Ishikawa (cell line): Measurements from ENCODE around the gene EIF3L.

Experiments
- CEBPB ChIP-seq: IDR thresholded peaks from 2 replicates; pipeline ENCODE4 v1.6.1; 2012
- EP300 ChIP-seq: IDR thresholded peaks from 2 replicates; pipeline ENCODE4 v1.6.1; 2012; ENCODE audit warnings: borderline replicate concordance
- FOXM1 ChIP-seq: IDR thresholded peaks from 2 replicates; pipeline ENCODE4 v1.6.1; 2012; ENCODE audit warnings: low read depth, borderline replicate concordance
- MAX ChIP-seq: IDR thresholded peaks from 2 replicates; pipeline ENCODE4 v1.6.1; 2012
- NFIC ChIP-seq: IDR thresholded peaks from 2 replicates; pipeline ENCODE4 v1.6.1; 2012
- RAD21 ChIP-seq: IDR thresholded peaks from 2 replicates; pipeline ENCODE4 v1.6.1; 2012; ENCODE audit warnings: low read depth
- TAF1 ChIP-seq: IDR thresholded peaks from 2 replicates; pipeline ENCODE4 v1.6.1; 2012; ENCODE audit warnings: low read depth, mild to moderate bottlenecking
- USF1 ChIP-seq: IDR thresholded peaks from 2 replicates; pipeline ENCODE4 v1.6.1; 2012
- YY1 ChIP-seq: IDR thresholded peaks from 2 replicates; pipeline ENCODE4 v1.6.1; 2012; ENCODE audit warnings: low read depth
- ZBTB7A ChIP-seq: IDR thresholded peaks from 2 replicates; pipeline ENCODE4 v1.6.1; 2012; ENCODE audit warnings: low read depth

GRCh38 chr22:37894939-37895670 lies 45.9 kb downstream of the EIF3L start:
- no peak for TF ChIP-seq FOXM1
- TF ChIP-seq RAD21, result no peak
- TF ChIP-seq YY1, result no peak
- TF ChIP-seq NFIC, result no peak
- TF ChIP-seq MAX, result no peak
- no peak for TF ChIP-seq CEBPB
- TF ChIP-seq EP300, result no peak
- no peak for TF ChIP-seq TAF1
- no peak for TF ChIP-seq USF1
- TF ChIP-seq ZBTB7A, result no peak
